ENCODE data around the gene MCM5. TPM values are rescaled to one million over a fixed set of nuclear protein-coding genes. Genes with fewer than 3 reads are reported as not detected.

MCM5 gene
- total RNA-seq, 1 experiment from 2014 or later: 107 TPM

- Mint-ChIP-seq H3K9me3 (ENCODE audit: unreplicated experiment) (no peaks in the 10 kb centered on the region), H3K27me3 (ENCODE audit: insufficient read depth, unreplicated experiment) (no peaks in the 10 kb centered on the region), H3K27ac (ENCODE audit: unreplicated experiment) (no peak overlapping the region), H3K4me3 (ENCODE audit: unreplicated experiment) (no peak overlapping the region), H3K4me1 (ENCODE audit: low read depth, unreplicated experiment) (peaks cover 29% of the 10 kb centered on the region), H3K36me3 (ENCODE audit: insufficient read depth, unreplicated experiment) (peaks cover 10% of the 10 kb centered on the region)
- BruUV-seq (replicated peaks): no TSS peak
- no peak for TF ChIP-seq CTCF (IDR thresholded peaks at IDR 0.05; ENCODE audit: insufficient read depth in 1 of 2, low read depth in 1 of 2, low read length in 1 of 2, severe bottlenecking in 1 of 2, unreplicated experiment in 1 of 2)
- CTCF ChIA-PET: interaction anchor here (0.8 to 1.2 kb wide), 3 partner anchors 12 to 53 kb away, joined by 3 to 12 read pairs (median 6); partner anchors contain the start of gene HMOX1
- POLR2A ChIA-PET: no interaction called here
- Histone ChIP-seq H3K4me3 (ENCODE audit: low read depth, low read length) (no peak overlapping the region), H3K9me3 (no peaks in the 10 kb centered on the region), H3K36me3 (ENCODE audit: control insufficient read depth, insufficient read depth, low read length) (no peaks in the 10 kb centered on the region), H3K4me1 (peaks cover 36% of the 10 kb centered on the region), H3K27me3 (replicated peaks; ENCODE audit: control insufficient read depth, insufficient read depth, low read length) (no peaks in the 10 kb centered on the region)
- intact Hi-C loops (cut with micrococcal nuclease; ENCODE audit: unreplicated experiment): no loop called here
- DNase-seq: no peak
Measured at GRCh38 chr22:35368386-35368785, 31.6 kb upstream of the MCM5 start.

GRCh38 chr22:35369996-35370395, 29.9 kb upstream of the MCM5 start:
- Mint-ChIP-seq H3K27ac (ENCODE audit: unreplicated experiment) (no peak overlapping the region), H3K9me3 (ENCODE audit: unreplicated experiment) (no peaks in the 10 kb centered on the region), H3K36me3 (ENCODE audit: insufficient read depth, unreplicated experiment) (peaks cover 16% of the 10 kb centered on the region), H3K4me3 (ENCODE audit: unreplicated experiment) (no peak overlapping the region), H3K4me1 (ENCODE audit: low read depth, unreplicated experiment) (peaks cover 35% of the 10 kb centered on the region), H3K27me3 (ENCODE audit: insufficient read depth, unreplicated experiment) (no peaks in the 10 kb centered on the region)
- Histone ChIP-seq H3K27me3 (replicated peaks; ENCODE audit: control insufficient read depth, insufficient read depth, low read length) (no peaks in the 10 kb centered on the region), H3K4me3 (ENCODE audit: low read depth, low read length) (no peak overlapping the region), H3K4me1 (peaks cover 36% of the 10 kb centered on the region), H3K36me3 (ENCODE audit: control insufficient read depth, insufficient read depth, low read length) (no peaks in the 10 kb centered on the region), H3K9me3 (no peaks in the 10 kb centered on the region)
- CTCF ChIA-PET: interaction anchor here (1.2 to 1.6 kb wide), 2 partner anchors 9 to 16 kb away, joined by 3 to 4 read pairs; no protein-coding TSS in a partner anchor
- POLR2A ChIA-PET: no interaction called here
- intact Hi-C loops (cut with micrococcal nuclease; ENCODE audit: unreplicated experiment): no loop called here
- no peak for DNase-seq
- no TSS peak for BruUV-seq (replicated peaks)
- no peak for TF ChIP-seq CTCF (IDR thresholded peaks at IDR 0.05; ENCODE audit: insufficient read depth in 1 of 2, low read depth in 1 of 2, low read length in 1 of 2, severe bottlenecking in 1 of 2, unreplicated experiment in 1 of 2)

GRCh38 chr22:35373781-35374180, 26.2 kb upstream of the MCM5 start:
- H3K4me1 Mint-ChIP-seq (ENCODE audit: low read depth, unreplicated experiment): peaks cover 54% of the 10 kb centered on the region
- no TSS peak for BruUV-seq (replicated peaks)
- no peak for TF ChIP-seq CTCF (IDR thresholded peaks at IDR 0.05; ENCODE audit: insufficient read depth in 1 of 2, low read depth in 1 of 2, low read length in 1 of 2, severe bottlenecking in 1 of 2, unreplicated experiment in 1 of 2)
- intact Hi-C loops (cut with micrococcal nuclease; ENCODE audit: unreplicated experiment): no loop called here
- no peaks in the 10 kb centered on the region for H3K27me3 Mint-ChIP-seq (ENCODE audit: insufficient read depth, unreplicated experiment)
- Histone ChIP-seq H3K4me1 (peaks cover 50% of the 10 kb centered on the region), H3K4me3 (ENCODE audit: low read depth, low read length) (no peak overlapping the region), H3K9me3 (no peaks in the 10 kb centered on the region), H3K36me3 (ENCODE audit: control insufficient read depth, insufficient read depth, low read length) (no peaks in the 10 kb centered on the region; the same call in 1 of the 2 replicates), H3K27me3 (replicated peaks; ENCODE audit: control insufficient read depth, insufficient read depth, low read length) (no peaks in the 10 kb centered on the region)
- peak overlapping the region; percentile 57 for H3K27ac Mint-ChIP-seq (ENCODE audit: unreplicated experiment)
- H3K9me3 Mint-ChIP-seq (ENCODE audit: unreplicated experiment): no peaks in the 10 kb centered on the region
- H3K36me3 Mint-ChIP-seq (ENCODE audit: insufficient read depth, unreplicated experiment): peaks cover 25% of the 10 kb centered on the region
- CTCF ChIA-PET: no interaction called here
- no peak for DNase-seq
- POLR2A ChIA-PET: no interaction called here
- H3K4me3 Mint-ChIP-seq (ENCODE audit: unreplicated experiment): no peak overlapping the region
